ENCODE data around the gene UNK. TPM values are rescaled to one million over a fixed set of nuclear protein-coding genes. Genes with fewer than 3 reads are reported as not detected.
A peak's percentile ranks its signal among the peaks of the same experiment; 100 is the strongest.

The UNK gene
- total RNA-seq, 1 donor from 2014 or later = 61.2 TPM

DNA sequence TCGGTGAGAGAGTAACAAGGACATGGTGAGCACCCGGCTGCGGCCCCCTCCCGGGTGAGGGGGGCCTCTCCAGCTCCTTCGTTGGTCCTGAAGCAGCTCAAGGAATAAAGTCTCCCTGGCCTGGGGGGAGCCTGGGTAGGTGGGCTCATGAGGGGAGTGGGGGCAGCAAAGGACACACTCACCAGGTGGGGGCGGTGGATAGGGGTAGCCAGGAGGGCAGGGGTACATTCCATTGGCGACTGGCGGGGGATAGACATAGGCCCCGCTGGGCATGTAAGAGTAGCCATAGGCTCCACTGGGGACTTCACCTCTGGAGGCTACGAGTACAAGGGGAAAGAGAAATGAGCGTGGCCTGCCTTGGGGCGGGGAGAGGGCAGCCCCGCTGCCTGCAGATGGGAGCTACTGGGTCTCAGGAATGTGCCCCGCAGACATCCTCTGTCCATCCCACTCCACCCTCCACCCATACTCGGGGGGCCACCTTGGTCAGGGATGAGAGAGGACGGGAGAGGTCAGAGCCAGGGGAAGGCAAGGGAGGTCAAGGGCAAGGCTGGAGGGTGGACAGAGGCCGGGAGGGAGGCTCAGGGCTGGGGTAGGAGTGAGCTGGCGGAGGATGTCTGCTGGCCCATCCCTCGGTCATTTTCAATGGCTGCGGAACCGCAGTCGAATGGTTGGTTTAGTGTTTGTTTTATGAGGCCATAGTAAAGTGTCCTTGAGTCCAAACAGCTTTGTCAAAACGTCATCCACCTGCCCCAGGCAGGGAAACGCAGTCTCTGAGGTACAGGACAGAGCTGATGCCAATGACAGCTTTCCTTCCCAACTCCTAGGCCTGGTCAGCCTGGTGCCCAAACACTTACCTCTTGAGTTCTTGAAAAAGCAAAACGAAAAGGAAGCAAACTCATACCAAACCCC, 63.3 kb downstream of the UNK start:
- ATAC-seq (ENCODE audit: low read depth) = no peak
- CTCF ChIA-PET = interaction anchor here (0.7 to 2.0 kb wide), 6 partner anchors 12 to 94 kb away, joined by 3 to 7 read pairs (median 4); partner anchors contain the start of gene TRIM65
- no peaks in the 10 kb centered on the region for H3K9me3 Mint-ChIP-seq
- peak overlapping the region; percentile 15 for H3K4me3 Mint-ChIP-seq
- H3K36me3 Mint-ChIP-seq (ENCODE audit: low read depth) = peaks cover 65% of the 10 kb centered on the region
- TF ChIP-seq, protein P1, sequence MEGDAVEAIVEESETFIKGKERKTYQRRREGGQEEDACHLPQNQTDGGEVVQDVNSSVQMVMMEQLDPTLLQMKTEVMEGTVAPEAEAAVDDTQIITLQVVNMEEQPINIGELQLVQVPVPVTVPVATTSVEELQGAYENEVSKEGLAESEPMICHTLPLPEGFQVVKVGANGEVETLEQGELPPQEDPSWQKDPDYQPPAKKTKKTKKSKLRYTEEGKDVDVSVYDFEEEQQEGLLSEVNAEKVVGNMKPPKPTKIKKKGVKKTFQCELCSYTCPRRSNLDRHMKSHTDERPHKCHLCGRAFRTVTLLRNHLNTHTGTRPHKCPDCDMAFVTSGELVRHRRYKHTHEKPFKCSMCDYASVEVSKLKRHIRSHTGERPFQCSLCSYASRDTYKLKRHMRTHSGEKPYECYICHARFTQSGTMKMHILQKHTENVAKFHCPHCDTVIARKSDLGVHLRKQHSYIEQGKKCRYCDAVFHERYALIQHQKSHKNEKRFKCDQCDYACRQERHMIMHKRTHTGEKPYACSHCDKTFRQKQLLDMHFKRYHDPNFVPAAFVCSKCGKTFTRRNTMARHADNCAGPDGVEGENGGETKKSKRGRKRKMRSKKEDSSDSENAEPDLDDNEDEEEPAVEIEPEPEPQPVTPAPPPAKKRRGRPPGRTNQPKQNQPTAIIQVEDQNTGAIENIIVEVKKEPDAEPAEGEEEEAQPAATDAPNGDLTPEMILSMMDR (IDR thresholded peaks at IDR 0.05) = no peak
- intact Hi-C loops (cut with micrococcal nuclease) = loop anchor here (5.0 kb wide), 1 partner anchor 181 kb away; the partner anchor contains the start of genes RECQL5 and SAP30BP
- H3K27me3 Mint-ChIP-seq = no peaks in the 10 kb centered on the region
- POLR2A ChIA-PET = interaction anchor here (0.6 to 5.2 kb wide), 4 partner anchors 7 to 62 kb away, joined by 3 to 101 read pairs (median 4); partner anchors contain the start of gene WBP2
- DNase-seq = no peak
- H3K4me1 Mint-ChIP-seq = peaks cover 33% of the 10 kb centered on the region
- peak overlapping the region; percentile 18 for H3K27ac Mint-ChIP-seq

DNA sequence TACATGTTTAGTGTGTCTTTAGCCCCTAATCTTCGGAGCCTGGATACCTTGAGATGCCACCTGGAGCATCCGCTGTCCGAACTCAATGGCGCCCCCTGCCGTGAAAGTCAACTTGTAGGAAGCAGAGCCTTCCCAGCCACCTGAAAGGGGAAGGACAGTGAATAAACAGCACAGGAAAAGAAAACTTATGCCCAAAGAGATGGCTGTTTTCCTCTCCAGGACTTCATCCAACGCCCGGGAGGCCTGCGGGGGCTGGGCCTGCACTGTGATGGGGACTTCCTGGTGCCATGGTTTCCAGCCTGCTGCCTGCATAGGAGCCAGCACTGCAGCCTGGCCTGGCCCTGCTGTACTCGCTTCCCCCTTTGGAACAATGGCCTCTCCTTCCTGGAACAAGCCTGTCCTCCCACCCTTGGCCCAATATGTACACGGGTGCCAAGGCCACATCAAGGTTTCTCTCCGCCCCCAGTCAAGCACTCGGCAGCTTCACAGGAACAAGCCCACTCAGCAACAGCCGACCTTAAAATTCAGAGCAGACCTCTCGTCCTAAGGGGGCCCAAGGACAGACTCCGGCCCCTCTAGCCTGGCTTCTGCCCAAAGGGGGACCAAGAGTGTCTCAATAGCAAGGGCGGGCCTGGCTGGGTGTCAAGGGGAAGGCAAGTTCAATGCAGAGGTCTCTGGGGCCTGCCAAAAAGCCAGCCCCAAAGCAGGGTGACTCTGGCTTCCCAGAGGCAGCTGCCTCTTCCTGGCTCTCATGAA, 64.1 kb downstream of the UNK start:
- peaks cover 35% of the 10 kb centered on the region for H3K4me1 Mint-ChIP-seq
- intact Hi-C loops (cut with micrococcal nuclease) = loop anchor here (5.0 kb wide), 1 partner anchor 181 kb away; the partner anchor contains the start of genes RECQL5 and SAP30BP
- H3K27ac Mint-ChIP-seq = peak overlapping the region; percentile 18
- ChIA-PET POLR2A (interaction anchor here (0.6 to 1.7 kb wide), 2 partner anchors 21 to 47 kb away, joined by 3 to 4 read pairs; no protein-coding TSS in a partner anchor), CTCF (interaction anchor here (1.0 to 2.0 kb wide), 3 partner anchors 13 to 95 kb away, joined by 3 to 7 read pairs (median 3); partner anchors contain the start of gene TRIM65)
- H3K4me3 Mint-ChIP-seq = peak overlapping the region; percentile 15
- TF ChIP-seq, protein P1 (IDR thresholded peaks at IDR 0.05) = no peak
- peaks cover 64% of the 10 kb centered on the region for H3K36me3 Mint-ChIP-seq (ENCODE audit: low read depth)
- DNase-seq (peak; percentile 60), ATAC-seq (ENCODE audit: low read depth) (no peak)
- no peaks in the 10 kb centered on the region for H3K9me3 Mint-ChIP-seq
- no peaks in the 10 kb centered on the region for H3K27me3 Mint-ChIP-seq

DNA sequence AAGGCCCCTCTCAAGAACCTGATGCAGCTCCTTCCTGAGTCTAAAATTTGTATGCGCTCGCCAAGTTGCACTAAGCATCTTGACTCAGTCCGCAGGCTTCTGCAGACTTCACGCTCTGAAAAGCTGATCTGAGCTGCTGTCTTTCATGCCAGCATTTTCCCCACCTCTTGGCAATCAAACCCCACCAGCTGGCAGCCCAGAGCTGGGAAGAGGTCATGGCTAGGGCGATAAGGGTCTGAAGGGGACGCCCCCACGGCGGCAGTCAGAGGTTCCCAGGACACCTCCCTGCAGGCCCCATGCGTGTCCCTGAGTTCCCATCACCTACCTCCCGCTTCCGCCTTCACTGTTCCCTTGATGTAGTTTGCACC, 64.7 kb downstream of the UNK start:
- no peak overlapping the region for H3K27ac Mint-ChIP-seq
- no peak overlapping the region for H3K4me3 Mint-ChIP-seq
- H3K4me1 Mint-ChIP-seq = peaks cover 37% of the 10 kb centered on the region
- CTCF ChIA-PET = interaction anchor here (2.0 kb wide), 1 partner anchor 96 kb away, joined by 7 read pairs; no protein-coding TSS in a partner anchor
- H3K9me3 Mint-ChIP-seq = no peaks in the 10 kb centered on the region
- intact Hi-C loops (cut with micrococcal nuclease) = loop anchor here (5.0 kb wide), 1 partner anchor 182 kb away; the partner anchor contains the start of genes RECQL5 and SAP30BP
- TF ChIP-seq, protein P1 (IDR thresholded peaks at IDR 0.05) = no peak
- DNase-seq (no peak), ATAC-seq (ENCODE audit: low read depth) (no peak)
- H3K36me3 Mint-ChIP-seq (ENCODE audit: low read depth) = peaks cover 64% of the 10 kb centered on the region
- POLR2A ChIA-PET = interaction anchor here (1.3 to 1.7 kb wide), 2 partner anchors 22 to 29 kb away, joined by 3 to 4 read pairs; partner anchors contain the start of gene TRIM47
- no peaks in the 10 kb centered on the region for H3K27me3 Mint-ChIP-seq

DNA sequence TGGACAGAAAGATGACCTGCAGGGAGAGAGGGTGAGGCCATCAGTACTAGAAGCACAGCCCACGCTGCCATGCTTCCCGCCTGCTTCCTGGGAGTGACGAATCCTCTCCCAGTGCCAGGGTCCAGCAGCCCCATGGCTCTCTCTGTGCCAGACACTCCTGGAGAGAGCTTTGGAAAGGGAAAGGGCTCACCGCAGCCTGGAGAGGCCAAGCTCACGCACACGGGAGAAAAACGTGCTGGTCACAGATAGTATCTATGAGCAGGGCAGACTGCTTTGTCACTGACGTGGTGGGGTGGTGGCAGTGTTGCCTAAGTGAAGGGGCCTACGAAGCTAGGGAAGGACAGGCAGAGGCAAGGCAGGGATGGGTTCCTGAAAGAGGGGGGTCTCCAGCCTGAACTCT, 65.1 kb downstream of the UNK start:
- H3K9me3 Mint-ChIP-seq = no peaks in the 10 kb centered on the region
- TF ChIP-seq, protein P1 (IDR thresholded peaks at IDR 0.05) = no peak
- DNase-seq (no peak), ATAC-seq (ENCODE audit: low read depth) (no peak)
- ChIA-PET POLR2A (interaction anchor here (0.5 to 1.3 kb wide), 2 partner anchors 28 to 213 kb away, joined by 3 read pairs; partner anchors contain the start of gene TRIM47), CTCF (interaction anchor here (2.0 kb wide), 1 partner anchor 96 kb away, joined by 7 read pairs; no protein-coding TSS in a partner anchor)
- H3K4me3 Mint-ChIP-seq = no peak overlapping the region
- intact Hi-C loops (cut with micrococcal nuclease) = loop anchor here (5.0 kb wide), 1 partner anchor 182 kb away; the partner anchor contains the start of genes RECQL5 and SAP30BP
- no peak overlapping the region for H3K27ac Mint-ChIP-seq
- no peaks in the 10 kb centered on the region for H3K27me3 Mint-ChIP-seq
- H3K4me1 Mint-ChIP-seq = peaks cover 40% of the 10 kb centered on the region
- H3K36me3 Mint-ChIP-seq (ENCODE audit: low read depth) = peaks cover 64% of the 10 kb centered on the region

All from activated B cell treated with CpG ODN at 0.5 μM for 24 hours (primary cell).